T-helper 1 cell (primary cell): ENCODE data around the gene DNAJC28.
"Not testable (repeated sequence)": the region's sequence is repeated elsewhere in the genome, so short reads cannot be mapped to it uniquely, and the experiment has no call there.

ENCODE experiments used
- DNase-seq, 5 donors: peaks; one replicate each; pipeline ENCODE4 v3.0.0-alpha.2; 2012 to 2020

DNAJC28 gene

GRCh38 chr21:33480481-33481103 lies 10.9 kb downstream of the DNAJC28 start:
- DNase-seq, result no peak

- peak; percentile 93 to 96 (median 94) for DNase-seq
These were observed 11.6 kb downstream of the DNAJC28 start, which contains the start of gene TMEM50B for GRCh38 chr21:33479679-33480480. Gene TMEM50B, minus strand, starts transcription at chr21:33479974. Its CDS starts 11,089 bp downstream, at chr21:33468885.

- peak; percentile 16 to 45 (median 32) for DNase-seq
These were observed 12.4 kb downstream of the DNAJC28 start for GRCh38 chr21:33478935-33479678.

GRCh38 chr21:33478182-33478581 lies 13.3 kb downstream of the DNAJC28 start:
- no peak for DNase-seq

- DNase-seq, result no peak
These were observed 14.4 kb downstream of the DNAJC28 start for GRCh38 chr21:33477066-33477465.

GRCh38 chr21:33473344-33473743 lies 18.2 kb downstream of the DNAJC28 start:
- DNase-seq, result no peak

- DNase-seq, result no peak
These were observed 20.8 kb downstream of the DNAJC28 start for GRCh38 chr21:33470701-33471100.

GRCh38 chr21:33469183-33469582 lies 22.3 kb downstream of the DNAJC28 start:
- not testable (repeated sequence) for DNase-seq

GRCh38 chr21:33461538-33462250 lies 29.8 kb downstream of the DNAJC28 start:
- DNase-seq, result no peak

GRCh38 chr21:33458861-33459260 lies 32.7 kb downstream of the DNAJC28 start:
- DNase-seq, result no peak

GRCh38 chr21:33455686-33456446 lies 35.6 kb downstream of the DNAJC28 start:
- no peak for DNase-seq

- DNase-seq, result no peak
These were observed 39.2 kb downstream of the DNAJC28 start for GRCh38 chr21:33452362-33452761.

GRCh38 chr21:33451634-33452071 lies 39.9 kb downstream of the DNAJC28 start:
- DNase-seq, result no peak

GRCh38 chr21:33449616-33450015 lies 41.9 kb downstream of the DNAJC28 start:
- DNase-seq, result no peak

GRCh38 chr21:33446620-33447019 lies 44.9 kb downstream of the DNAJC28 start:
- not testable (repeated sequence) for DNase-seq

- no peak for DNase-seq
These were observed 47.0 kb downstream of the DNAJC28 start for GRCh38 chr21:33444499-33444898.

- DNase-seq, result no peak
These were observed 48.3 kb downstream of the DNAJC28 start for GRCh38 chr21:33443194-33443593.

GRCh38 chr21:33441489-33442477 lies 49.7 kb downstream of the DNAJC28 start:
- no peak for DNase-seq
